Measurements from ENCODE around the gene LRMDA.

- TF ChIP-seq CTCF (IDR thresholded peaks at IDR 0.05), result no peak
- no peak for TF ChIP-seq POLR2A (IDR thresholded peaks at IDR 0.05)
Measured at GRCh38 chr10:76108563-76109359, 677.3 kb downstream of the LRMDA start.

Data from tibial nerve (tissue), 3 donors.